Renal cortical epithelial cell (primary cell): Measurements from ENCODE around the gene LPCAT4. TPM values are rescaled to one million over a fixed set of nuclear protein-coding genes. Genes with fewer than 3 reads are reported as not detected.
"Not testable (repeated sequence)": the region's sequence is repeated elsewhere in the genome, so short reads cannot be mapped to it uniquely, and the experiment has no call there.

Experiments
- DNase-seq: peaks from one replicate; pipeline ENCODE4 v3.0.0-alpha.2; 2011; ENCODE audit warnings: low read depth
- total RNA-seq: library from RNA; depleted of rRNA; stranded (reverse); fragments of >200 nt; gene quantifications from 2 replicates; pipeline ENCODE4 v1.2.3, GENCODE V29; 2014

Gene LPCAT4
- total RNA-seq, 1 donor from 2014 or later: 12.6 TPM

GRCh38 chr15:34362047-34362773 lies 4.8 kb downstream of the LPCAT4 start:
- DNase-seq: no peak

- DNase-seq: no peak
Observed at GRCh38 chr15:34361278-34361677, 5.7 kb downstream of the LPCAT4 start.

- DNase-seq: peak; percentile 36
Observed at GRCh38 chr15:34360298-34360697, 6.7 kb downstream of the LPCAT4 start.

GRCh38 chr15:34359416-34359815 lies 7.6 kb downstream of the LPCAT4 start:
- DNase-seq: no peak

- DNase-seq: no peak
Observed at GRCh38 chr15:34358948-34359347, 8.0 kb downstream of the LPCAT4 start.

- DNase-seq: no peak
Observed at GRCh38 chr15:34358367-34358766, 8.6 kb downstream of the LPCAT4 start.

GRCh38 chr15:34357653-34358052 lies 9.3 kb downstream of the LPCAT4 start:
- no peak for DNase-seq

GRCh38 chr15:34355241-34355640 lies 11.8 kb downstream of the LPCAT4 start:
- DNase-seq: no peak

GRCh38 chr15:34354286-34354685 lies 12.7 kb downstream of the LPCAT4 start:
- no peak for DNase-seq

- DNase-seq: no peak
Observed at GRCh38 chr15:34353627-34354026, 13.4 kb downstream of the LPCAT4 start.

- not testable (repeated sequence) for DNase-seq
Observed at GRCh38 chr15:34352996-34353395, 14.0 kb downstream of the LPCAT4 start.

GRCh38 chr15:34349769-34350168 lies 17.2 kb downstream of the LPCAT4 start:
- no peak for DNase-seq

GRCh38 chr15:34348735-34349300 lies 18.2 kb downstream of the LPCAT4 start:
- no peak for DNase-seq

- no peak for DNase-seq
Observed at GRCh38 chr15:34347951-34348638, 18.9 kb downstream of the LPCAT4 start.

- peak; percentile 91 for DNase-seq
Observed at GRCh38 chr15:34342737-34343575, 24.0 kb downstream of the LPCAT4 start, which contains the start of the genes NOP10 and NUTM1. Gene NOP10, minus strand, starts transcription at chr15:34343136. Its CDS starts 63 bp downstream, at chr15:34343073. Gene NUTM1, plus strand, starts transcription at chr15:34343315. Its CDS starts 382 bp downstream, at chr15:34343697.

- not testable (repeated sequence) for DNase-seq
Observed at GRCh38 chr15:34342213-34342736, 24.7 kb downstream of the LPCAT4 start.

GRCh38 chr15:34341381-34342212 lies 25.4 kb downstream of the LPCAT4 start:
- no peak for DNase-seq

GRCh38 chr15:34339946-34340345 lies 27.1 kb downstream of the LPCAT4 start:
- no peak for DNase-seq

- DNase-seq: no peak
Observed at GRCh38 chr15:34338347-34338746, 28.6 kb downstream of the LPCAT4 start.

GRCh38 chr15:34337557-34338306 lies 29.3 kb downstream of the LPCAT4 start, which contains the start of gene SLC12A6:
Gene SLC12A6, minus strand, starts transcription at chr15:34337781. Its CDS starts 1,101 bp downstream, at chr15:34336680.
- DNase-seq: peak; percentile 73
